Keratinocyte (primary cell): Measurements from ENCODE around the gene FBXL17.

ENCODE experiments used
- CTCF ChIP-seq, 3 experiments: IDR thresholded peaks in 1 of 3; conservative IDR thresholded peaks in 1 of 3; optimal IDR thresholded peaks in 1 of 3; 2 replicates in 2 of 3; 3 replicates in 1 of 3; pipeline versions ENCODE3 to v1.5.1; 2011; ENCODE audit warnings: low read length in 3 of 3, mild to moderate bottlenecking in 3 of 3, moderate library complexity in 2 of 3, control low read depth in 1 of 3, inconsistent platforms in 1 of 3; ENCODE audit not compliant: insufficient read depth in 2 of 3; ENCODE audit errors: extremely low read depth in 1 of 3
- EZH2 ChIP-seq: IDR thresholded peaks from one replicate; pipeline ENCODE4 v1.6.1; 2012; ENCODE audit warnings: inconsistent platforms, mild to moderate bottlenecking, low read length, moderate library complexity

GRCh38 chr5:108321341-108321740 is 60.6 kb downstream of the FBXL17 start:
- TF ChIP-seq CTCF (optimal IDR thresholded peaks at IDR 0.05 in 1 of 3, IDR thresholded peaks at IDR 0.05 in 1 of 3, conservative IDR thresholded peaks at IDR 0.05 in 1 of 3; ENCODE audit: extremely low read depth in 1 of 3, insufficient read depth in 2 of 3, low read length in 3 of 3) = no peak
- no peak for TF ChIP-seq EZH2
